ENCODE results near the gene SPEM2. TPM values are rescaled to one million over a fixed set of nuclear protein-coding genes. Genes with fewer than 3 reads are reported as not detected.

The SPEM2 gene
- not detected for total RNA-seq

GRCh38 chr17:7425316-7425715, at the start of gene SPEM2:
SPEM2 (plus strand) TSS chr17:7425616; CDS start chr17:7425689, 73 bp downstream.

GRCh38 chr17:7380855-7381683, 44.3 kb upstream of the SPEM2 start, which contains the start of gene TNK1:
TNK1 (plus strand) TSS chr17:7381089; CDS start chr17:7382927, 1,838 bp downstream.

GRCh38 chr17:7394452-7395191, 30.8 kb upstream of the SPEM2 start, which contains the start of gene PLSCR3:
PLSCR3 (minus strand) TSS chr17:7394525; CDS start chr17:7394110, 415 bp downstream.

GRCh38 chr17:7403977-7404736, 21.3 kb upstream of the SPEM2 start, which contains the start of gene TMEM256:
TMEM256 (minus strand) TSS chr17:7404097; CDS start chr17:7404084, 13 bp downstream.

GRCh38 chr17:7407485-7408251, 17.7 kb upstream of the SPEM2 start, which contains the start of gene NLGN2:
NLGN2 (plus strand) TSS chr17:7407845; CDS start chr17:7408256, 411 bp downstream.

GRCh38 chr17:7419819-7420610, 5.4 kb upstream of the SPEM2 start, which contains the start of gene SPEM1:
SPEM1 (plus strand) TSS chr17:7420324; CDS start chr17:7420385, 61 bp downstream.

GRCh38 chr17:7428557-7428956, 3.1 kb downstream of the SPEM2 start, which contains the start of gene SPEM3:
SPEM3 (plus strand) TSS chr17:7428857; CDS start chr17:7428903, 46 bp downstream.

GRCh38 chr17:7439462-7440112, 14.2 kb downstream of the SPEM2 start, which contains the start of gene FGF11:
FGF11 (plus strand) TSS chr17:7439512; CDS start chr17:7439621, 109 bp downstream.

GRCh38 chr17:7444682-7445618, 19.5 kb downstream of the SPEM2 start, which contains the start of gene CHRNB1:
CHRNB1 (plus strand) TSS chr17:7445061; CDS start chr17:7445128, 67 bp downstream.

Other genes with a start within 250 kb of the SPEM2 start
- gene ASGR1, start 246.2 kb upstream of the SPEM2 start, total RNA-seq, result under 1 TPM; 0.33 to 0.34 TPM
- 1 to 10 TPM; 6.2 to 9.7 TPM for gene DLG4, start 205.8 kb upstream of the SPEM2 start, total RNA-seq
- gene ACADVL, start 205.7 kb upstream of the SPEM2 start, total RNA-seq, result 100 to 1,000 TPM in 1 of 2 donors, 10 to 100 TPM in 1; 86.6 to 149 TPM
- 100 to 1,000 TPM in 1 of 2 donors, 10 to 100 TPM in 1; 98.6 to 107 TPM for gene DVL2, start 191.1 kb upstream of the SPEM2 start, total RNA-seq
- gene PHF23, start 186.2 kb upstream of the SPEM2 start, total RNA-seq, result 10 to 100 TPM; 65.7 to 80.9 TPM
- 100 to 1,000 TPM; 165 to 225 TPM for gene GABARAP, start 183.2 kb upstream of the SPEM2 start, total RNA-seq
- 10 to 100 TPM; 18.6 to 30.3 TPM for gene CTDNEP1, start 173.9 kb upstream of the SPEM2 start, total RNA-seq
- gene ELP5, start 173.4 kb upstream of the SPEM2 start, total RNA-seq, result 10 to 100 TPM; 33.7 to 47.3 TPM
- gene CLDN7, start 163.1 kb upstream of the SPEM2 start, total RNA-seq, result under 1 TPM; 0.69 to 1.00 TPM
- under 1 TPM; under 0.01 to 0.34 TPM for gene SLC2A4, start 143.9 kb upstream of the SPEM2 start, total RNA-seq
- gene YBX2, start 131.0 kb upstream of the SPEM2 start, total RNA-seq, result under 1 TPM in 1 of 2 donors, not detected in 1; 0.67 TPM
- 100 to 1,000 TPM; 830 to 988 TPM for gene EIF5A, start 118.0 kb upstream of the SPEM2 start, total RNA-seq
- 10 to 100 TPM; 74.7 to 87.2 TPM for gene GPS2, start 110.3 kb upstream of the SPEM2 start, total RNA-seq
- 10 to 100 TPM; 14.8 to 16.7 TPM for gene NEURL4, start 96.3 kb upstream of the SPEM2 start, total RNA-seq
- under 1 TPM in 1 of 2 donors, not detected in 1; 0.67 TPM for gene ACAP1, start 89.1 kb upstream of the SPEM2 start, total RNA-seq
- gene KCTD11, start 73.5 kb upstream of the SPEM2 start, total RNA-seq, result 1 to 10 TPM; 1.3 to 3.4 TPM
- gene TMEM95, start 70.5 kb upstream of the SPEM2 start, total RNA-seq, result not detected
- under 1 TPM; 0.69 to 1.00 TPM for gene TNK1, start 44.5 kb upstream of the SPEM2 start, total RNA-seq
- gene PLSCR3, start 31.1 kb upstream of the SPEM2 start, total RNA-seq, result 10 to 100 TPM in 1 of 2 donors, 1 to 10 TPM in 1; 9.6 to 12.0 TPM
- gene TMEM256, start 21.5 kb upstream of the SPEM2 start, total RNA-seq, result 100 to 1,000 TPM in 1 of 2 donors, 10 to 100 TPM in 1; 73.0 to 107 TPM
- gene NLGN2, start 17.8 kb upstream of the SPEM2 start, total RNA-seq, result 1 to 10 TPM; 4.0 to 4.1 TPM
- not detected for gene SPEM1, start 5.3 kb upstream of the SPEM2 start, total RNA-seq
- gene SPEM3, start 3.2 kb downstream of the SPEM2 start, total RNA-seq, result not detected
- 1 to 10 TPM; 7.3 to 7.9 TPM for gene TMEM102, start 9.8 kb downstream of the SPEM2 start, total RNA-seq
- gene FGF11, start 13.9 kb downstream of the SPEM2 start, total RNA-seq, result under 1 TPM; under 0.01 to 0.33 TPM
- gene CHRNB1, start 19.4 kb downstream of the SPEM2 start, total RNA-seq, result 1 to 10 TPM; 5.5 to 5.7 TPM
- 10 to 100 TPM; 16.3 to 23.1 TPM for gene ZBTB4, start 54.0 kb downstream of the SPEM2 start, total RNA-seq
- gene SLC35G6, start 55.8 kb downstream of the SPEM2 start, total RNA-seq, result not detected
- 10 to 100 TPM; 95.3 to 96.9 TPM for gene POLR2A, start 58.8 kb downstream of the SPEM2 start, total RNA-seq
- 10 to 100 TPM; 14.8 to 19.3 TPM for gene TNFSF12, start 123.4 kb downstream of the SPEM2 start, total RNA-seq
- 1 to 10 TPM; 2.4 to 2.7 TPM for gene TNFSF13, start 133.1 kb downstream of the SPEM2 start, total RNA-seq
- gene SENP3, start 136.3 kb downstream of the SPEM2 start, total RNA-seq, result 100 to 1,000 TPM in 1 of 2 donors, 10 to 100 TPM in 1; 67.4 to 114 TPM
- 10 to 100 TPM; 18.3 to 20.0 TPM for gene CD68, start 154.0 kb downstream of the SPEM2 start, total RNA-seq
- 100 to 1,000 TPM; 181 to 189 TPM for gene MPDU1, start 158.2 kb downstream of the SPEM2 start, total RNA-seq
- gene SOX15, start 164.5 kb downstream of the SPEM2 start, total RNA-seq, result under 1 TPM in 1 of 2 donors, not detected in 1; 0.33 TPM
- 10 to 100 TPM; 36.3 to 36.5 TPM for gene FXR2, start 189.3 kb downstream of the SPEM2 start, total RNA-seq
- gene SAT2, start 202.2 kb downstream of the SPEM2 start, total RNA-seq, result 10 to 100 TPM; 22.4 to 24.6 TPM
- gene SHBG, start 204.5 kb downstream of the SPEM2 start, total RNA-seq, result under 1 TPM; 0.33 to 0.34 TPM
- not detected for gene ATP1B2, start 225.3 kb downstream of the SPEM2 start, total RNA-seq

Data from melanocyte of skin (primary cell).